ENCODE data around the gene RAPGEF1. TPM values are rescaled to one million over a fixed set of nuclear protein-coding genes. Genes with fewer than 3 reads are reported as not detected.
A peak's percentile ranks its signal among the peaks of the same experiment; 100 is the strongest.

The RAPGEF1 gene
- total RNA-seq, 1 experiment from 2014 or later: 25.2 TPM

DNA sequence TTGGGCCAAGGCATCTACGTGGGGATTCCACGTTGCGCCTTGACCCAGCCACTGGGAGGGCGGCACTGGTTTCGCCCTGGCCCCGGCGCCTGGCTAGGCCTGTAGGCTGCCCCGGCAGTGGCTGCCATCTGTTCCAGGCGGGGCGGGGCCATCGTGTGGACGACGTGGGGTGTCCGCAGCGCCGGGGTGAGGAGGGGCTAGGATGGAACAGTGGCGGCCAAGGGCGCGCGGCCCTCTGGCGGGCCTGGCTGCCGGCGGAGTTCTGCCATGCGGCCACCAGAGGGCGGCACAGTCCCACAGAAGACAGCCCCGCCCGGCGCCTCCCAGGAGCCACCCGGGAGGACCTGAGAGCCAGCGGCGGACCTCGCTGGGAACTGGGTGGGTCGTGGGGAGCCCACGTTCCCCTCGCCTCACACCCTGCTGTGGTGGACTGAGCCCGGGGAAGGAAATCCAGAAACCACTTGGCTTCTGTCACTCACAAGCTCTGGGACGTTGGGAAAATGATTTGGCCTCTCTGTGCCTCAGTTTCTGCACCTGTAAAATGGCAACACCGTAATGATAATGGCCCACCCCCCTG, 22.6 kb upstream of the RAPGEF1 start:
- ChIA-PET POLR2A (ENCODE audit: unreplicated experiment) (no interaction called here), CTCF (interaction anchor here (0.6 kb wide), 1 partner anchor 403 kb away, joined by 4 read pairs; no protein-coding TSS in a partner anchor)
- TF ChIP-seq EZH2phosphoT487 (IDR thresholded peaks at IDR 0.05; ENCODE audit: borderline replicate concordance, low read length): no peak
- TF ChIP-seq CTCF (conservative IDR thresholded peaks at IDR 0.05; ENCODE audit: low read depth, low read length): peak; percentile 78
- ATAC-seq: peak; percentile 88
- Histone ChIP-seq H3K4me3 (ENCODE audit: low read length) (no peak overlapping the region), H3K4me1 (ENCODE audit: insufficient read depth, low read length) (0 out of 2 replicates have a peak, but pooled peaks cover 3% of the 10 kb centered on the region), H3K4me2 (ENCODE audit: low read length) (peak overlapping the region; percentile 39), H3K27ac (ENCODE audit: low read length) (no peak overlapping the region), H3K9me2 (replicated peaks; ENCODE audit: low read length) (no peaks in the 10 kb centered on the region), H2AFZ (ENCODE audit: low read length) (peak overlapping the region; percentile 55), H3F3A (ENCODE audit: low read length, unreplicated experiment) (no peaks in the 10 kb centered on the region), H4K20me1 (ENCODE audit: low read length) (no peaks in the 10 kb centered on the region), H3K36me3 (ENCODE audit: low read depth, low read length) (no peaks in the 10 kb centered on the region), H3K27me3 (ENCODE audit: low read length) (peaks cover 16% of the 10 kb centered on the region), H3K79me2 (ENCODE audit: low read length) (no peaks in the 10 kb centered on the region), H3K9me3 (ENCODE audit: low read length) (no peaks in the 10 kb centered on the region), H3K9ac (ENCODE audit: low read length) (no peak overlapping the region)
- intact Hi-C loops (cut with micrococcal nuclease): loop anchor here (1.0 to 2.0 kb wide), 2 partner anchors 474 to 490 kb away; no protein-coding TSS in a partner anchor
- peak; percentile 58 for DNase-seq
- BruUV-seq (replicated peaks): no TSS peak

DNA sequence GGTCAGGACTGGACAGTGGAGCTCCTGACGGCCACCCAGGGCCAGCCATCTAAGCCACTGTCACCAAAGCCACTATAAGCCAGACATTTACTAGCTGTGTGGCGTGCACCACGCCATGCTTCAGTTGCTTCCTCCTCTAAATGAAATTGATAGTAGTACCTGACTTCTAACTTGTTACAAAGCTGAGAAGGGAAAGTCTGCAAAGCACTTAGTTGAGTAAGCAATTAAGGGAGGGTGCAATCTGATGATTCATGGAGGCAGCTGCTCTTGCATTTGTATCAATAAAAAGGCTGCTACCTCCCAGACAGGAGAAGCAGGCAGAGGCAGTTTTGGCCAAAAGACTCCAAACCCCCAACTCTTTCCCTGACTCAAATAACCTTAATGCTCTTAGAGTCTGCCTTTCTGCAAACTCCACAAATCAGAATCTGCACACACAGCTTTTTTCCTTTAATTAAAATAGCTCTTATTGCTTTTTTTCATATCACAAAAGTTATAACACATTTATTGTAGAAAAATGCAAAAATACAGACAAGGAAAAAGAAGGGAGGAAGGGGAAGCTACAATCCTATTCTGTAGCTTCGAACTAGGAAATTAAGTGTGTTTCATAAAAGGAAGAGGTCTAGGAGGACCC, 19.3 kb upstream of the RAPGEF1 start:
- POLR2A ChIA-PET (ENCODE audit: unreplicated experiment): no interaction called here
- TF ChIP-seq CTCF (conservative IDR thresholded peaks at IDR 0.05; ENCODE audit: low read depth, low read length) (no peak), EZH2 (IDR thresholded peaks at IDR 0.05; ENCODE audit: low read length, unreplicated experiment) (no peak), EZH2phosphoT487 (IDR thresholded peaks at IDR 0.05; ENCODE audit: borderline replicate concordance, low read length) (no peak)
- no peak overlapping the region for H3K27ac ChIP-seq (ENCODE audit: low read length)
- 0 out of 2 replicates have a peak, but pooled peaks cover 3% of the 10 kb centered on the region for H3K4me1 ChIP-seq (ENCODE audit: insufficient read depth, low read length)
- ATAC-seq (no peak), DNase-seq (peak; percentile 35)
- no peak overlapping the region for H3K4me3 ChIP-seq (ENCODE audit: low read length)
- no peak overlapping the region for H3K4me2 ChIP-seq (ENCODE audit: low read length)
- no peaks in the 10 kb centered on the region for H3K9me3 ChIP-seq (ENCODE audit: low read length)
- H3K36me3 ChIP-seq (ENCODE audit: low read depth, low read length): no peaks in the 10 kb centered on the region
- peaks cover 16% of the 10 kb centered on the region for H3K27me3 ChIP-seq (ENCODE audit: low read length)
- no peaks in the 10 kb centered on the region for H4K20me1 ChIP-seq (ENCODE audit: low read length)
- no peak overlapping the region for H3K9ac ChIP-seq (ENCODE audit: low read length)
- no peaks in the 10 kb centered on the region for H3K79me2 ChIP-seq (ENCODE audit: low read length)
- intact Hi-C loops (cut with micrococcal nuclease): loop anchor here (5.0 kb wide), 1 partner anchor 408 kb away; no protein-coding TSS in a partner anchor
- no peaks in the 10 kb centered on the region for H3K9me2 ChIP-seq (replicated peaks; ENCODE audit: low read length)
- no peaks in the 10 kb centered on the region for H3F3A ChIP-seq (ENCODE audit: low read length, unreplicated experiment)
- no TSS peak for BruUV-seq (replicated peaks)
- H2AFZ ChIP-seq (ENCODE audit: low read length): no peak overlapping the region
- CTCF ChIA-PET: no interaction called here

DNA sequence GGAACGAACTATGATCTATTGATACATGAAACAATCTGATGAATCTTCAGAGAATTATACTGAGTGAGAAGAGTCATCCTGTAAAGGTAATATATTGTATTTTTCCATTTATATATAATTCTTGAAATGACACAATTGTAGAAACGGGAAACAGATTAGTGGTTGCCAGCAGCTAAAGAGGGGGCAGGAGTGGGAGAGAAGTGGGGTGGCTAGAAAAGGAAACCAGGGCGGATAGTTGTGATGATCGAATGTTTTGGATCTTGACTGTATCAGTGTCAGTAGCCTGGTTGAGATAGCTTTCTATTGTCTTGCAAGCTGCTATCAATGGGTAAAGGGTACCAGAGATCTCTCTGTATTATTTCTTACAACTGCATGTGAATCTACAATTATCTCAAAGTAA, 17.7 kb upstream of the RAPGEF1 start:
- no TSS peak for BruUV-seq (replicated peaks)
- no peak overlapping the region for H3K9ac ChIP-seq (ENCODE audit: low read length)
- H3K9me3 ChIP-seq (ENCODE audit: low read length): no peaks in the 10 kb centered on the region
- no peaks in the 10 kb centered on the region for H3K36me3 ChIP-seq (ENCODE audit: low read depth, low read length)
- no peaks in the 10 kb centered on the region for H4K20me1 ChIP-seq (ENCODE audit: low read length)
- no peak overlapping the region for H2AFZ ChIP-seq (ENCODE audit: low read length)
- intact Hi-C loops (cut with micrococcal nuclease): loop anchor here (5.0 kb wide), 1 partner anchor 410 kb away; no protein-coding TSS in a partner anchor
- DNase-seq: no peak
- H3K27ac ChIP-seq (ENCODE audit: low read length): no peak overlapping the region
- H3F3A ChIP-seq (ENCODE audit: low read length, unreplicated experiment): no peaks in the 10 kb centered on the region
- ChIA-PET POLR2A (ENCODE audit: unreplicated experiment) (no interaction called here), CTCF (no interaction called here)
- no peak for TF ChIP-seq EZH2 (IDR thresholded peaks at IDR 0.05; ENCODE audit: low read length, unreplicated experiment)
- TF ChIP-seq EZH2phosphoT487 (IDR thresholded peaks at IDR 0.05; ENCODE audit: borderline replicate concordance, low read length): no peak
- no peak for TF ChIP-seq CTCF (conservative IDR thresholded peaks at IDR 0.05; ENCODE audit: low read depth, low read length)
- no peaks in the 10 kb centered on the region for H3K9me2 ChIP-seq (replicated peaks; ENCODE audit: low read length)
- no peak overlapping the region for H3K4me2 ChIP-seq (ENCODE audit: low read length)
- H3K4me3 ChIP-seq (ENCODE audit: low read length): no peak overlapping the region
- no peak for ATAC-seq
- H3K4me1 ChIP-seq (ENCODE audit: insufficient read depth, low read length): 0 out of 2 replicates have a peak, but pooled peaks cover 3% of the 10 kb centered on the region
- H3K27me3 ChIP-seq (ENCODE audit: low read length): peaks cover 16% of the 10 kb centered on the region
- no peaks in the 10 kb centered on the region for H3K79me2 ChIP-seq (ENCODE audit: low read length)

Measured in PC-3 (cell line).